Activated CD8-positive, alpha-beta memory T cell treated with anti-CD3 and anti-CD28 coated beads for 1 hour (primary cell): ENCODE measurements around the gene FZD8.

Experiments
- DNase-seq, 2 donors: peaks; one replicate each; pipeline ENCODE4 v3.0.0-alpha.2; 2020; ENCODE audit warnings: low read depth in 1 of 2; ENCODE audit errors: extremely low read depth in 1 of 2

FZD8 gene

GRCh38 chr10:35642793-35643114, 658 bp upstream of the FZD8 start:
- DNase-seq = no peak

GRCh38 chr10:35641676-35642034, 441 bp downstream of the FZD8 start:
- DNase-seq = no peak

- DNase-seq = no peak
These were observed 983 bp downstream of the FZD8 start for GRCh38 chr10:35640951-35641675.

DNA sequence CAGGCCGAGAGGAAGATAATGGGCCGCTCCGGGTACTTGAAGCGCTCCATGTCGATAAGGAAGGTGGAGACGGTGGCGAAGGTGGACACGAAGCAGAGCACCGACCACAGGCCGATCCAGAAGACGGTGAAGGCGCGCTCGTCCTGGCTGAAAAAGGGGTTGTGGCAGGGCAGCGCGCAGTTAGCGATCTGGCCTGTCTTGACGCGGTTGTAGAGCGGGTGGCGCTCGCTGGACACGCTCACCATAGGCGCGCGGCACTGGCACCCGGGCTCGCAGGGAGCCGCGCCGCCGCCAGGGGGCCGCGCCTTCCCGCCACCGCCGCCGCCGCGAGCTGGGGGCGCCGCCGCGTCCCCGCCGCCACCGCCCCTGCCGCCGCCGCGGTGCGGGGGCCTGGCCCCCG, 1.6 kb downstream of the FZD8 start:
- no peak for DNase-seq

- DNase-seq = no peak
These were observed 2.2 kb downstream of the FZD8 start for GRCh38 chr10:35639728-35640401.

- no peak for DNase-seq
These were observed 2.9 kb downstream of the FZD8 start for GRCh38 chr10:35639021-35639727.

DNA sequence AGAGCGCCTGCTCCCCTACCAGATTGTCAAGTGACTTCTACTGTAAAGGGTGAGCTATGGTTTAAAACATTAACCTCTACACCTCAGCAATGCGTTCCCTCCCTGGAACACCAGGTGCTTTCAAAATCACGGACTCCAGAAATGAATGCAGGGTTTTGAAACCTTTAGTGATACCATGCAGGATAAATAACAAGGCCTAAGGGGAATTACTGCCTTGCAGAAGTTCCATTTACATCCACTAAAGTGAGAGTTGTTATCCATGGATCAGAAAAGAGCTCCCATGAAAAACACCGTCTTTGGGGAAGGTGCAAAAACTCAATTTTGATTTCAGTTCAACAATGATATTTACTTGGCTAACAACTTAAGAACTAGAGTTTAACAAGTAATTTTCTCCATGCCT, 4.0 kb downstream of the FZD8 start:
- no peak for DNase-seq

DNA sequence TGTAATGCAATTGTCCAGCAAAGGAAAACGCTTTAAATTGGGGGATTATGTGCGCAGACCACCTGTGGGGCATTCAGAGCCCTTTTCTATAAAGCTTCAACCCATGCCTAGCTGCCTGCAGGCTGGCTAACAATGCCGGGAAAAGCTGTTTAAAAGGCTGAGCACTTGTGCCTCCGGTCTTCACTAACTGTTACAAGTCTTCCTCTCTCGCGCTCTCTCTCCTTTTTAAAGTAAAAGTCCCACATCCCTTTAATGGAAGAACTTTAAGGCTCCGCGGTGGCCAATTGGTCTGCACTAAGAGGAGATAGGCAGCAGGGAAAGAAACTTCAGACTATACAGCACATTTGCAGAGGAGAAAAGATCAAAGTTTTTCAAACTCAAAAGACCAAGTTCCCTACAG, 4.6 kb downstream of the FZD8 start:
- DNase-seq = no peak

- no peak for DNase-seq
These were observed 5.1 kb downstream of the FZD8 start for GRCh38 chr10:35636956-35637355.

DNA sequence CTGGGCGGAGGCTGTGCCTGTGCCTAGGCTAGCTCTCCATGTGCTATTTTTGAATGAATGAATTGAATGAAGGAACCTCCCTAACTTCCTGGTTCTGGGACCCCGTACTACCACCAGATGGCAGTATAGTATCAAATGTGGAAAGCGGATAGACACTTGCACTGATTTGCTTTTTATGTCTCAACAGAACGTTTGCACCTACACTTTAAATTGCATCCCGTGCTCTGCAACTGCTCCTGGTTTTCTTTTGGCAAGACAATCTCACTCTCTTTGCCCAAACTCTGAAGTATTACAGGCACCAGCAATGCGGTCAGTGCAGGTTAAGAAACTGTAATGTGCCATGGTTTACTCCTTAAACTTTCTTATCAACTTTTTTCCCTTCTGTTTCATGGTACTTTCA, 6.5 kb downstream of the FZD8 start:
- no peak for DNase-seq

DNA sequence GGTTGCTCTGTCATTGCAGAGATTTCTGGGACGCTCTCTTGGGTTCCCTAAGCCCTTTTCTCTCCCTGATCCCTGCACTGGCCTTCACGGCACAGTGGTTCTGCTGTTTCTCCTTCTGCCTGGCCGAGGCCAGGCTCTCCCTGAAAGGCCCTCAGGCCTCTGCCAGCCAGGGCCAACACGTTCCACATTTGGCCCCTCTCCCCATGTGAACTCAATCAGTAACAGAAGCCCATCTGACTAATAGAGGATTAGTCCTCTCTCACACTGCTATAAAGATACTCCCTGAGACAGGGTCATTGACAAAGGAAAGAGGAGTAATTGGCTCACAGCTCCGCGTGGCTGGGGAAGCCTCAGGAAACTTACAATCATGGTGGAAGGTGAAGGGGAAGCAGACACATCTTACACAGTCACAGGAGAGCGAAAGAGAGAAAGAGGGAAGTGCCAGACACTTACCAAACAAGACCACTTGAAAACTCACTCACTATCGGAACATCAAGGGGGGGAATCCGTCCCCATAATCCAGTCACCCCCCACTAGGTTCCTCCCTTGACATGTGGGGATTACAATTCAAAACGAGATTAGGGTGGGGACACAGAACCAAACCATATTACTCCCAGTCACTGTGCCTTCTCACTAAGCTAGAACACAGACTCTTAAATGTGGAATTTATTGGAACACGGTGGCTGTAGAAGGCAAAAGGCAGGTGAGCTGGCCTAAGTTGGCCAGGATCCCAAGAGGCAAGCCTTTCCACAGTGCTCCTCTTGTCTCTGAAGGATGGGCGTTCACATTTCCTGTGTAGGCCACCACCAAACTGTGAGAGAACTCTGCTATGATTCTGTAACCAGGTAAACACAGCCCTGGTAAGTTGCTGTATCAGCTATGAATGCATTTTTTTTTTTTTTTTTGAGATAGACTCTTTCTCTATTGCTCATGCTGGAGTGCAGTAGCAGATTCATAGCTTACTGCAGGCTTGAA, 8.8 kb downstream of the FZD8 start:
- DNase-seq = no peak

DNA sequence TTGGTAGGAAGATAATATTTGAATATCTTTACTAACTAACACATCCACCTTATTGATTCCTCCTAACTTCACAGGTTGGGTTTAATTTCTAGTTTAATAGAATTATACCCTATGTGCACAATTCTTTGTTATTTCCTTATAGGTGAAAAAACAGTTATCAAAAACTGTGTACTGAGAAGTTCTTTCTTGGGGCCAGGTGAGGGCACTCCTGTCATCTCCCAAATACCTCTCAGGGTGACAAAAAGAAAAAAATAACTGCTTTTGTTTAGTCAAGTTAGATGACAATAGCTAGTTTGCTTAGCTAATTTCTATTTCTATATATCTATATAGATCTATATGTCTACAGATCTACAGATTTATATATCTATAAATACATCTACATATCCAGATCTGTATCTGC, 10.1 kb downstream of the FZD8 start:
- DNase-seq = no peak

- no peak for DNase-seq
These were observed 10.7 kb downstream of the FZD8 start for GRCh38 chr10:35631404-35631803.

DNA sequence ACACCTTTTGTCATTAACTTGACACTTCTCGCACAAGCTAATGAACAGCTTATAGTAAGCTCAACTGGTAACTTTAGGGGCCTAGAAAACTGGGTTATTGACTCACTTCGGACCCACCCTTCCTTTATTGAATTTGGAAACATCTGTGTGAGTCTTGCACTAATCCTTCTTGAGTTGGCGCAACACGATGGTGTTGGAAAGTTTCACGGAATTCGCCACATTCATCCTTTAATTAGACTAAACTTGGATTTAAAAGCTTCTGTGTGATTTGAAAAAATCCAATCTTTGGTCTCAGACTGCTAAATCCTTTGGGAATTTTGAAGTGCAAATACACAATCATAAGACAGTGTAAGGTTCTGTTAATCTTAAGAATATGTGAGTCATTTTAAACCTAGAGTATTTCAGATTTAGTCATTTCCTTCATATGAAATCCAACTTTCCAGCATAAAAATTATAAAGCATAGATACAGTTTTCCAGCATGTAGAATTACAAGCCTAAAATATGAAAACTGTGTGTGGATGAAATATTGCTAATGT, 15.1 kb downstream of the FZD8 start:
- DNase-seq = no peak

DNA sequence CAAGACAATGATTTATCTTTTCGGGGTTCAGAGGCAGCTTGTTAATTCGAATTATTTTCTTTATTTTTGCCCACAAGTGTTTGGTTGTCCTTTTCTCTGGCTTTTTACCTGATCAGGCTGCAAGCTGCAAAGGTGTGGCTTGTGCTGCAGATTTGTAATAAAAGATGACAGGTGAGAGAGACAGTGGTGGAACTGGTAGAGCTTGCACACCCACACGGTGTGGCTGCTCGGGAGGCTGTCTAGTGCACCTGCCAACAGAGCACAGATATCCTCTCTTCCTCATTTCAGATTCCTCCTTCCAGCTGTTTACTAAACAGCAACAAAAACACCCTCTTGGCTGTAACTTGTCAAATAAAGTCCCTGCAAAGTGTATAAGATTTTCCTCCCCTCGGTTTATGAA, 27.8 kb downstream of the FZD8 start:
- no peak for DNase-seq

GRCh38 chr10:35613597-35614226, 28.4 kb downstream of the FZD8 start:
- no peak for DNase-seq

DNA sequence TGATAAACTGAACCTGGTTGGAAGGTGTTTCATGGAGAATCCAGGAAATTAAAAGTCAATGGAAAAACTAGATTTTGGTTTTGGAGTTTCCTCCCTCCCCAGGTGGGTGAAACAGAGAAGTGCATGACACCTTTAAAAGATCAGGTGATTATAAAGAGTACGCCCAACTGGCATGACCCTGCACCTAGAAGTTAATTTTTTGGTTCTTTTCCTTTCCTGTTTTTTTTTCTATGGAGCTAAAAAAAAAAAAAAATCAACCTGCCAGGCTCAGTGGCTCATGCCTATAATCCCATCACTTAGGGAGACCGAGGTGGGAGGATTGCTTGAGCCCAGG, 29.0 kb downstream of the FZD8 start:
- no peak for DNase-seq

DNA sequence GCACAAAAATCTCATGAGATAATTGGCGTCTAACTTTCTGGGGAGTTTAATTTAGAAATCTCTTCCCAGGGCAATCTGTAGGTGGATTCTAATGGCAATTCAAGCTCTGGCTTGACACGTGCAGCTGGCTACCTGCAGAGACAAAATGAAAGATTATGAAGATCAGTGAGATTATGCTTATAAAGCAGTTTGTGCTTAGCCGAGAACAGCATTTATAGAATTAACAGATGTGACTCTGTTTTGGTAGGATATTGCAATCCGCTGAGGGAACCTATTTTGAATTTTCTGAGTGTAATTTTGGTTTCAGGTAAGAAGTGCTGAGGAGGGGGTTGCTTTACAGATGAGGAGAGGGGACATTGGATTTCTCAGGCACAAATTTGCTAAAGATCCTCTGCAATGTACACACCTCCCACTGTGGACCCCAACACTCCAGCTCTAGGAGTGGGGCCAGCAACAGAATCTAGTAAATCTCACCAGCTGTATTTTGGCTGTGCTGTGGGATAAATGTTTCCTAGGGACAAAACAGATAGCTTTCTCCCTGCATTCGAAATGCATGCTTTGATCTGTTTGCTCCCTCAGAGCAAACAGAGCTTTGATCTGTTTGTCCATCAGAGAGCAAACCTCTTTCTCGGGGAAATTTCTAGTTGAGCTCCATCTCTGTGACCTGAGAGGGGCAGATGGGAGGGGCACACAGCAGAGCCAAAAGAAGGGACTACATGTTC, 29.6 kb downstream of the FZD8 start:
- no peak for DNase-seq

GRCh38 chr10:35611750-35612149, 30.3 kb downstream of the FZD8 start:
- no peak for DNase-seq

- no peak for DNase-seq
These were observed 33.8 kb downstream of the FZD8 start for GRCh38 chr10:35608328-35608672.
